Prostate gland (tissue), 2 donors: Measurements from ENCODE around the gene SIAE. TPM values are rescaled to one million over a fixed set of nuclear protein-coding genes. Genes with fewer than 3 reads are reported as not detected.
"Not testable (repeated sequence)": the region's sequence is repeated elsewhere in the genome, so short reads cannot be mapped to it uniquely, and the experiment has no call there.

ENCODE experiments used
- DNase-seq: peaks from one replicate; pipeline ENCODE4 v3.0.0-alpha.2; 2019; ENCODE audit warnings: low spot score
- H3K27ac ChIP-seq, 2 donors: fragments of 200-600 bp; sonication (generic); 2 replicates each; pipeline ENCODE4 v1.5.1; 2017 to 2019
- H3K27me3 ChIP-seq: fragments of 200-600 bp; sonication (generic); replicated peaks from 2 replicates; pipeline ENCODE4 v1.5.1; 2019; ENCODE audit not compliant: insufficient read depth
- H3K36me3 ChIP-seq, 2 donors: fragments of 200-600 bp; sonication (generic); 1 replicate in 1 of 2; 2 replicates in 1 of 2; pipeline versions ENCODE4 v1.5.1 to v1.8.1; 2017 to 2019
- H3K4me1 ChIP-seq: fragments of 200-600 bp; sonication (generic); replicated peaks from 2 replicates; pipeline ENCODE4 v1.5.1; 2019
- H3K4me3 ChIP-seq, 2 donors: fragments of 200-600 bp; sonication (generic); 2 replicates each; pipeline ENCODE4 v1.5.1; 2017 to 2019
- H3K9me3 ChIP-seq: fragments of 200-600 bp; sonication (generic); 2 replicates; pipeline ENCODE4 v1.5.1; 2017
- POLR2A ChIP-seq: fragments of 450-650 bp; IDR thresholded peaks from one replicate; pipeline ENCODE4 v1.6.1; 2016; ENCODE audit warnings: antibody characterized with exemption, mild to moderate bottlenecking
- POLR2AphosphoS5 ChIP-seq: sonication (generic); formaldehyde crosslinking; IDR thresholded peaks from one replicate; pipeline ENCODE4 v1.6.1; 2017; ENCODE audit warnings: antibody characterized with exemption
- WGBS: methylation state at CpG from one replicate; pipeline ENCODE4 v1.1.5; 2018; 5-methylcytosine and 5-hydroxymethylcytosine counted together
- intact Hi-C: fragments of 100-400 bp; cut with DNase I; formaldehyde crosslinking; loops from one replicate; pipeline ENCODE4 v1.14.2; 2022
- total RNA-seq, 2 donors: library from RNA; depleted of rRNA; stranded (reverse); fragments of >200 nt; gene quantifications; one replicate each; pipeline ENCODE4 v1.1.0, GENCODE V29; 2016
- TF ChIP-seq, protein P1 (sequence below), 4 experiments: fragments of 200-600 bp in 2 of 4; fragments of 450-650 bp in 2 of 4; sonication (generic) in 2 of 4; IDR thresholded peaks; 1 replicate in 3 of 4; 2 replicates in 1 of 4; pipeline ENCODE4 v1.5.1; 2016 to 2019; ENCODE audit warnings: antibody characterized with exemption in 4 of 4, mild to moderate bottlenecking in 2 of 4, moderate library complexity in 2 of 4

The SIAE gene
- total RNA-seq, 2 donors from 2014 or later = 20.4 to 30.1 TPM

- no peak for DNase-seq
- Histone ChIP-seq H3K4me1 (no peaks in the 10 kb centered on the region), H3K27ac (no peak overlapping the region), H3K36me3 (no peaks in the 10 kb centered on the region), H3K4me3 (no peak overlapping the region), H3K27me3 (no peaks in the 10 kb centered on the region), H3K9me3 (no peaks in the 10 kb centered on the region)
- intact Hi-C loops = no loop called here
- 39% methylated on average over 3 of the region's 3 CpGs for WGBS
- TF ChIP-seq POLR2AphosphoS5 (no peak), POLR2A (no peak)
- TF ChIP-seq, protein P1, sequence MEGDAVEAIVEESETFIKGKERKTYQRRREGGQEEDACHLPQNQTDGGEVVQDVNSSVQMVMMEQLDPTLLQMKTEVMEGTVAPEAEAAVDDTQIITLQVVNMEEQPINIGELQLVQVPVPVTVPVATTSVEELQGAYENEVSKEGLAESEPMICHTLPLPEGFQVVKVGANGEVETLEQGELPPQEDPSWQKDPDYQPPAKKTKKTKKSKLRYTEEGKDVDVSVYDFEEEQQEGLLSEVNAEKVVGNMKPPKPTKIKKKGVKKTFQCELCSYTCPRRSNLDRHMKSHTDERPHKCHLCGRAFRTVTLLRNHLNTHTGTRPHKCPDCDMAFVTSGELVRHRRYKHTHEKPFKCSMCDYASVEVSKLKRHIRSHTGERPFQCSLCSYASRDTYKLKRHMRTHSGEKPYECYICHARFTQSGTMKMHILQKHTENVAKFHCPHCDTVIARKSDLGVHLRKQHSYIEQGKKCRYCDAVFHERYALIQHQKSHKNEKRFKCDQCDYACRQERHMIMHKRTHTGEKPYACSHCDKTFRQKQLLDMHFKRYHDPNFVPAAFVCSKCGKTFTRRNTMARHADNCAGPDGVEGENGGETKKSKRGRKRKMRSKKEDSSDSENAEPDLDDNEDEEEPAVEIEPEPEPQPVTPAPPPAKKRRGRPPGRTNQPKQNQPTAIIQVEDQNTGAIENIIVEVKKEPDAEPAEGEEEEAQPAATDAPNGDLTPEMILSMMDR (IDR thresholded peaks at IDR 0.05) = no peak
Measured at GRCh38 chr11:124612045-124612444, 61.5 kb downstream of the SIAE start.

GRCh38 chr11:124611064-124611463, 62.5 kb downstream of the SIAE start, which contains the start of gene PANX3:
Gene PANX3, plus strand, starts transcription at chr11:124611428. Its CDS starts 129 bp downstream, at chr11:124611557.
- intact Hi-C loops = no loop called here
- WGBS = 63% methylated on average over 5 of the region's 5 CpGs
- H3K9me3 ChIP-seq = no peaks in the 10 kb centered on the region
- TF ChIP-seq, protein P1 (IDR thresholded peaks at IDR 0.05) = no peak
- TF ChIP-seq POLR2A (no peak), POLR2AphosphoS5 (no peak)
- no peaks in the 10 kb centered on the region for H3K36me3 ChIP-seq
- no peak within 1 kb of the TSS for H3K4me3 ChIP-seq
- no peaks in the 10 kb centered on the region for H3K27me3 ChIP-seq
- no peak for DNase-seq
- no peaks in the 10 kb centered on the region for H3K4me1 ChIP-seq
- H3K27ac ChIP-seq = no peak within 1 kb of the TSS

- TF ChIP-seq POLR2AphosphoS5 (no peak), POLR2A (no peak)
- TF ChIP-seq, protein P1 (IDR thresholded peaks at IDR 0.05) = no peak
- Histone ChIP-seq H3K9me3 (no peaks in the 10 kb centered on the region), H3K27ac (no peak overlapping the region), H3K4me1 (no peaks in the 10 kb centered on the region), H3K4me3 (no peak overlapping the region), H3K27me3 (no peaks in the 10 kb centered on the region), H3K36me3 (no peaks in the 10 kb centered on the region)
- 86% methylated on average over 2 of the region's 2 CpGs for WGBS
- intact Hi-C loops = no loop called here
- DNase-seq = no peak
Measured at GRCh38 chr11:124610295-124610694, 63.2 kb downstream of the SIAE start.

- Histone ChIP-seq H3K4me3 (no peak overlapping the region), H3K27me3 (no peaks in the 10 kb centered on the region), H3K36me3 (no peaks in the 10 kb centered on the region), H3K27ac (no peak overlapping the region), H3K9me3 (no peaks in the 10 kb centered on the region), H3K4me1 (no peaks in the 10 kb centered on the region)
- TF ChIP-seq POLR2AphosphoS5 = no peak
- TF ChIP-seq, protein P1 (IDR thresholded peaks at IDR 0.05) = no peak
- no peak for TF ChIP-seq POLR2A
- intact Hi-C loops = no loop called here
- no peak for DNase-seq
Measured at GRCh38 chr11:124608147-124608546, 65.4 kb downstream of the SIAE start.

DNA sequence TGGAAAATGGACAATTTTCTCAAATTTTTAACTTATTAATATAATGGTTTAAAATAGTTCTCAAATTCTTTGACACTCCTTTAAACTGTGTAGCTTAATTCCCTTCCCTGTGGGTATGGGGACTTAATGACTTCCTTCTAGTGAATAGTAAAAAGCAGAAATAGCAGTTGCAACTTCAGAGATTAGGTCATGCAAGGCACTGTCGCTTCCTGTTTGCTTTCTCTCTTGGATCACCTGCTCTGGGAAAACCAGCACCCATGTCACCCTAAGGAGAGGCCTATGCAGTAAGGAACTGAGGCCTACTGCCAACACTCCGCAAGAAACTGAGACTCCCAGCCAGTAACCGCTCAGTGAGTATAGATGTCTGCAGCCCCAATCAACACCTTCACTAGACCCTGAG, 67.8 kb downstream of the SIAE start:
- DNase-seq = no peak
- Histone ChIP-seq H3K36me3 (no peaks in the 10 kb centered on the region), H3K4me3 (no peak overlapping the region), H3K4me1 (no peaks in the 10 kb centered on the region), H3K9me3 (no peaks in the 10 kb centered on the region), H3K27me3 (no peaks in the 10 kb centered on the region), H3K27ac (no peak overlapping the region)
- 83% methylated on average over 3 of the region's 3 CpGs for WGBS
- TF ChIP-seq, protein P1 (IDR thresholded peaks at IDR 0.05) = no peak
- no peak for TF ChIP-seq POLR2A
- TF ChIP-seq POLR2AphosphoS5 = no peak
- intact Hi-C loops = no loop called here

DNA sequence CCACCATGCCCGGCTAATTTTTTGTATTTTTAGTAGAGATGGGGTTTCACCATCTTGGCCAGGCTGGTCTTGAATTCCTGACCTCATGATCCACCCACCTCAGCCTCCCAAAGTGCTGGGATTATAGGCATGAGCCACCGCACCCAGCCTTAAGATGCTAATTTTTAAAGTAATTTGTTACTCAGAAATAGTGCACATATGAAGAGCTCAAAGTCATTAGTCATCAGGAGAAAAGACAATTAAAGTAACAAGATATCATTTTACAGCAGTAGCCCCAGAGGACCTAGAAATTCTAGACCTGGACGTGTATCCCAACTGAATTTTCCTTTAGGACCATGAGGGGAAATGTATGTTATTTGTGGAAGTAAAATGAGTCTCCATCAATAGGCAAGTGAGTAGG, 70.8 kb downstream of the SIAE start:
- H3K36me3 ChIP-seq, intact Hi-C loops, H3K27me3 ChIP-seq, H3K4me1 ChIP-seq, H3K27ac ChIP-seq, H3K4me3 ChIP-seq, H3K9me3 ChIP-seq, DNase-seq: not testable (repeated sequence)
- 70% methylated on average over 3 of the region's 3 CpGs for WGBS
